GM19351 (cell line): Measurements from ENCODE around the gene MUC4.
"Not testable (repeated sequence)": the region's sequence is repeated elsewhere in the genome, so short reads cannot be mapped to it uniquely, and the experiment has no call there.

Experiments
- ATAC-seq: cut with Tn5 transposase; IDR thresholded peaks from one replicate; pipeline ENCODE4 v1.9.1; 2021; ENCODE audit warnings: mild to moderate bottlenecking, moderate library complexity; ENCODE audit not compliant: unreplicated experiment

The MUC4 gene

DNA sequence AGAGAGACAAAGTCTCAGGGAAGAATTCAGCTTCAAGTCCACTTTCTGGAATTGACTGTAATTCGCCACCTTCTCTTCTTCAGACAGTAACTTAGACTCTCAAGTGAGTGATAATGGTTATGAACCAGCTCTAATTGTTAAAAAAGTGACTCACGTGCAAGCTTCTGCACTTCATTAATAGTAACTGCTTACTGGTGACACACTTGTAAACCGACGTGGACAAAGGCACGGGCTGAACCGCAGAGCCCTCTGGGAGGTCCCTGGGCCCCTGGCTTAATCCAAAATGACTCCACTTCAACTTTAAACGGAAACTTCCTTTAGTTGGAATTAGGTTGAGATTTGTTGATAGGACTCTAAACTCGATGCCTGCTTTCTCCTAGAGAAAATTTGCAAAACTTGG is 17.0 kb downstream of the MUC4 start:
- ATAC-seq: no peak

- not testable (repeated sequence) for ATAC-seq
Observed at GRCh38 chr3:195792621-195793020, 19.1 kb downstream of the MUC4 start.

GRCh38 chr3:195790901-195791300 is 20.8 kb downstream of the MUC4 start:
- no peak for ATAC-seq

- ATAC-seq: no peak
Observed at GRCh38 chr3:195788711-195789581, 22.8 kb downstream of the MUC4 start.

GRCh38 chr3:195785781-195786405 is 25.8 kb downstream of the MUC4 start:
- not testable (repeated sequence) for ATAC-seq

DNA sequence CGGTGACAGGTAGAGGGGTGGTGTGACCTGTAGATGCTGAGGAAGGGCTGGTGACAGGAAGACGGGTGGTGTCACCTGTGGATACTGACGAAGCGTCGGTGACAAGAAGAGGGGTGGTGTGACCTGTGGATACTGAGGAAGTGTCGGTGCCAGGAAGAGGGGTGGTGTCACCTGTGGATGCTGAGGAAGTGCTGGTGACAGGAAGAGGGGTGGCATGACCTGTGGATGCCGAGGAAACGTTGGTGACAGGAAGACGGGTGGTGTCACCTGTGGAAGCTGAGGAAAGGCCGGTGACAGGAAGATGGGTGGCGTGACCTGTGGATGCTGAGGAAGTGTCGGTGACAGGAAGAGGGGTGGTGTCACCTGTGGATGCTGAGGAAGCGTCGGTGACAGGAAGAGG is 27.7 kb downstream of the MUC4 start:
- ATAC-seq: not testable (repeated sequence)

- ATAC-seq: not testable (repeated sequence)
Observed at GRCh38 chr3:195781236-195781635, 30.5 kb downstream of the MUC4 start.

DNA sequence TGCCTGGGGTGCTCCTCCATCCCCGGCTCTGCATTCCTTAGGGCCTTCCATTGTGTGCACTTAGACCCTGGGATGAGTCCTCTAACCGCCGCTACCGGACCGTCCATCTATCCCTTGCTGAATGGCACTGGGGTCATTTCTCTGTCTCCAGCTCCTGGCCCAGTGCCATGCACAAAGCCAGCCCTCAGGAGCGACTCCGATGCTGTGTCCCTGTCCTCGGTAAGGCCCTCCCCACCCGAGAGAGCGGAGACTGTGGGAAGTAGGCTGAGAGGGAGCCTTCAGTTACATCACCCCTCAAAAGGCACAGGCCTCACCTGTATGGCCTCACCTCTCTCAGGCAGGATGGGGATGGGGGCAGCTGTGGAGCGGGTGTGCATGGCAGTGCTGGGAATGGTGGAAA is 33.8 kb downstream of the MUC4 start:
- ATAC-seq: no peak

GRCh38 chr3:195774917-195775316 is 36.8 kb downstream of the MUC4 start:
- no peak for ATAC-seq

DNA sequence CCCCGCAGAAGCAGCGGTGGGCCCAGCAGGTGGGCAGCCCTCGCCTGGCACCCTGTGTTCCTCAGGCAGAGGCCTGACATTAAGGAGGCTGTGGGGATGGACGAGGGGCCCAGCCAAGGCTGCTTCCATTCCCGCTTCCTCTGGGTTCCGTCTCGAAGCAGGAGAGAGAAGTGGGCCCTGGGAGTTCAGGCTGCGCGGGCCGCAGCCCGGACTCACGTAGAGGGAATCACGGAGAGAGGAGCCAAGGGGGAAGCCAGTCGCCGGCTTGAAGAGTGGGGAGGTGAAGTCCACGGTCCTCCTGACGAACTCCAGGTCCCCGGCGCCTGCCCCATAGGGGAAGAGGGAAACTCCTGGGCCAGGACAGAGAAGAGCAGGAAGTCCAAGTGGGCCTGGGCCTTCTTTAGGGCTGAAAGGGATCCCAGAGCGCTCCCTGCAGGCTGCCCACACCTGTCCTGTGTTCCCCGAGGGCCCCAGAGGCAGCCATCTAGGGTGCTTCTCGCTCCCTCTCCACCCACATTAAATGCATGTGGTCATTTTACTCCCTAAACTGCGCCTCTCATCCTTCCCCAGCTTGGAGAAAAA is 37.7 kb downstream of the MUC4 start:
- no peak for ATAC-seq

- ATAC-seq: no peak
Observed at GRCh38 chr3:195771646-195772300, 40.0 kb downstream of the MUC4 start.

- ATAC-seq: not testable (repeated sequence)
Observed at GRCh38 chr3:195770841-195771645, 40.7 kb downstream of the MUC4 start.

DNA sequence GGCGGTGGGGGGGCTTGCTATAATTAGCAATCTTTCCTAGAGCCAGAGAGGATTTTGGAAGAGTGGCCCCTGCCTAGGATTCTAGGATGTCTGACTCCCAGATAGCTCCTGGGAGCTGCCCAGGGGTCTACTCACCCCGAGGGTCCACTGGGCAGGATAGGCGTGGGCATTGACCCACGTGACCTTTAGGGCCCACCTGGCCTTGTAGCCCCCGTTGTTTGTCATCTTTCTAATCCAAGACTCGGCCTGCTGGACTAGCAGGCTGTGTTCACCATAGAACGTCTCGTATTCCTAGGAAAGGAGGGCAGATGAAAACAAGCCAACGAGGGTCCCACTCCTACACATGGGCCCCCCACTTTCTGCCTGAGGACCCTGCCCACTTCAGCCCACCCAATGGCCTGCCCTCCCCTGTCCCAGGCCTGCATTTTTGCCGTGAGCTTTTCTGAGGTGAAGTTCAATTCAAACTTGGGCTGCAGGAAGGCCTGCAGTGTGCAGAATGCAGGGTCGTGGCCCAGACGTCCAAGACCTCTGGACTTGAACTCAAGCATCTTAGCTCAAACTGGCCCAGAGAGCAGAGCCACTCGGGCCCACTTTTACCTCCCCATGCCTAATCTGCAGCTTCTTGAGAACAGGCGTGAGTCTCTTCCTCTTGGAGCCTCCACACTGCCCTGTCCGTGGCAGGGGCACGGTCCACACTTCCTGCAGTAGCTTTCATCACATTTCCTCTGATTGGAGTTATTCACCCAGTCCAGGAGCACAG is 41.5 kb downstream of the MUC4 start:
- ATAC-seq: no peak

DNA sequence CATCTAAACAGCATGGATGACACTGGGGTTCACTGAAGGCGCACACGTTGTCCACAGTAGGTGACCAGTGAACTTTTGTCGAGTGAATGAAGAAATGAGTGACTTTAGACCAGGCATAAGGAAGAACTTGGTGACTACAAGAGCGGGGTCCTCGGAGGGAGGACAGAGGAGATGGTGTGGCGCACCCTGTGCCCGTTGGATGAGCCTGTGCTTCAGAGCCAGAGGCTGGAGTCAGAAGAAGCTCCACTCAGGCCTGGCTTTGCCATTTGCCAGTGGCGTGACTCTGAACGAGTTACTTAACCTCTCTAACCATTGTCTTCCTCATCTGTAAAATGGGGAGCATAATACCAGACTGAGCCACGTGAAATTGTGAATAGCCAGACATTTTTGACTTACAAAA is 42.2 kb downstream of the MUC4 start:
- no peak for ATAC-seq

DNA sequence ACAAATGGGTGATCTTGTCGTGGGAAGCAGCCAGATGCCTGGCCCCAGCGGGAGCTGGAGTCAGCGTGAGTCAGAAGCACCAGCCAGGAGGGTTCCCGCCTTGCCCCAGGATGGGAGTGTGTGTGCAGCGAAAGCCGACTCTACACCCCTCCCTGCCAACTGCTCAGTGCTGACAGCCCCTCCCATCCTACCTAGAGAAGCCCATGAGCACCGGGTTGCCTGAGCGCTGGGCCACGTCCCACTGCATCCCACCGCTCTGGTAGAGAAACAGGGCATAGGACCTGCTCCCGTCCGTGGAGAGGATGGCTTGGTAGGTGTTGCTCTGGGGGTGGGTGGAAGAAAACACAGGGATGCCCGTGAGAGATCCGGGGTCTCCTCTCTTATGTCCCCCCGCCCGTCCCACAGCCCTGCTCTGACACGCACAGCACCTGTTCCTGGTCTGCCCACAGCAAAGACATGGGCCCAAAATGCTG is 42.9 kb downstream of the MUC4 start:
- ATAC-seq: no peak

DNA sequence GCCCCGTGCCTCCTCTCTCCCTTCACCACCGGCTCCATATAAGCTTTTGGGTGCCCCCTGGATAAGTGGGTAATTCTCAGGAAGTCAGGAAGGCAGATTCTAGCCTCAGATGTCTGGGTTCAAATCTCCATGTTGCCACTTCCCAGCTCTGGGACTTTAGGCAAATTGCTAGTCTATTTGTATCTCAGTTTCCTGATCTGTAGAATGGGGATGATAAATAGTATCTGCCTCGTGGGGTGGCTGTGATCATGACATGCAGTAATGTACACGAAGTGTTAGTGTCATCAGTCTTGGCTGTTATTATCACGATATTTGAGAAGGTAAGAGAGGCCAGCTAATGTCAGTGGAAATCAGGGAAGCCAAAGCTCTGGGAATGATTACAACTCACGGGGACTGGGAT is 43.3 kb downstream of the MUC4 start:
- no peak for ATAC-seq

- ATAC-seq: no peak
Observed at GRCh38 chr3:195767792-195768191, 43.9 kb downstream of the MUC4 start.

DNA sequence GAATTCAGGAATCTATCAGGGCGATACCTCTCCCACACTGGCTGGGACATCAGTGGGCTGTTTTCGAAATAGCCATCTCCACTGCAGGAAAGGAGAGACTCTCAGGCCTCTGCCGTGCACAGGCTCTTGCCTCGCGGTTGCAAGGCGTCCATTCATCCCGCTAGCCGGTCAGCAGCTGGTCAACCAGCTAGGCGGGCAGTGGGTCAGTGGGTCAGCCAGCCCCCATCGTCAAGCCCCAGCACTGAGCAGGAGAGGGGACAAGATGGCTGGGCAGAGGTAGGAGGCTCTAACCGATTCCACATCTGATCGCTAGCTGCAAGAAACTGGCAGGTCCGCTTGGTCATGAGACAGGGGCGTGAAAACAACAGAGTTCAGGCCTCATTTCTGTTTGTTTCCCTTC is 45.1 kb downstream of the MUC4 start:
- ATAC-seq: no peak

DNA sequence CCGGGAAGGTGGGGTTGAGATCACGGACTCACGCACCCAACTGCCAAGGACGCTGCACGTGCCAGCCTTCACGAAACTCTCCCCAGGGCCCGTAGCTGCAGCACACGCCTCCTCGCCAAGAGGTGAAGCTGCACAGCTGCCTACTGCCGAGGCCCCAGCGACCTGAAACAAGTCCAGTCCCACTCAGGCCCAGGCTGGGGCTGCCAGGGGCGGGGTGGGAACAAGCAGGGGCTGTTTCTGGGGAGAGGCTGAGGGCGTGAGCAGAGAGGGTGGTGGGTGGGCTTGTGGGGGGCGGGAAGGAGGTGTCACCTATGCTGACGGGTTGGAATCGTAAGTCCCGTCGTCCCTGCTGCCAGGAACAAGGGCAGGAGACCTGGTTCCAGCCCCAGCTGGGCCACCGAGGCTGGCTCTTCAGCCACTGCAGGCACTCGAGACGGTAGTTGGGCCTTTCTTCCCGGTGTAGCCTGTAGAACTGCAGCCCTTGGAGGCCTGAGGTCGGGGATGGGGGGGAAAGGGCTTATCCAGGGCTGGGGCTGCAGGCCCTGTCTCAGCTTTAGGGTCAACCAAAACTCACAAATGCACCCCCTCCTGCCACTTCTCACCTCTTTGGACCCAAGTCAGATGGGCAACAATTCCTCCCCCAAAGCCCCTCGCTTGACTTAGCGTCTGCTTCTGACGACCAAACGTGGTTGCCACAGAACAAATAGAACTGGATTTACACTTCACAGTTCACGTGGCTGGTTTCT is 46.6 kb downstream of the MUC4 start:
- ATAC-seq: no peak
